Activated T-helper 1 cell treated with Interleukin-2 at 50 U/mL for 16 hours (primary cell): Measurements from ENCODE around the gene USP5.

Source experiments
- DNase-seq: peaks from one replicate; pipeline ENCODE4 v3.0.0-alpha.2; 2020; ENCODE audit warnings: low read depth

USP5 gene

DNA sequence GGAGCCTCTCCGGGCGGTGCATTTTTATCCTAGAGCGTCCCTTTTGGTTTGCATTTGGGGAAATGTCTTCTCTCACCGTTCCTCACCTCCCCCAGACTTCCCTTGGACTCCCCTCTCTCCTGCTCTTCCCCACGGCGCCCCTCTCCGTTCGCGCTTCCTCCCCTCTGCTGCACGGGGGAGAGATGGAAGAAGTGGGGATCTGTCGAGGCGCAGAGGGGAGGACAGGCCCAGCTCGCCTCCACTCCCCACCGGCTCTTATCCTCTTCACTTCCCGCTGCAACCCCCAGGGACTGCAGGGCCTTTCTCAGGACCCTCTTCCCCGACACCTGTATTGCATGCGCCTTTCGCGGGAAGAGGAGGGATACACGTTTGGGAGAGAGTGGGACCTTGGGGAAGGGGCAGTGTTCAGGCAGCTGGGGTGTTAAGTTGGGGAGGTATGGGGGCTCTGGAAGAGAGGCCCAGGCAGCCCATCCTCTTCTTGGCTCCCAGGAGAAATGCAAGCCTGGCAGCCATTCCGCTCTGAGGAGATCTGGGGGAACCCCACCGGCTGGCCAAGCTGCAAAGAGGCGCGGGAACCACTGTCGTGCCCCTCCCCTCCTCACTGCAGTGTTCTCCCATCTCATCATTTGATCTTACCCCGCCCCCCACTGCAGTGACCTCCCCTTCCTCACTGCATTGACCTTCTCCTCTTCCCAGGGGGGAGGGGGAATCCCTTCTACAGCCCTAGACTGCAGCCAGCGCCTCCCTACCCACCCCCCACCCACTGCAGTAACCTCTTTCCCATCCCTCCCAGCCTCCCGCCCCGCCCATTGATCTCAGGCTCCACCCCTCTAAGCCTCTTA, 63.2 kb downstream of the USP5 start:
- DNase-seq, result no peak

DNA sequence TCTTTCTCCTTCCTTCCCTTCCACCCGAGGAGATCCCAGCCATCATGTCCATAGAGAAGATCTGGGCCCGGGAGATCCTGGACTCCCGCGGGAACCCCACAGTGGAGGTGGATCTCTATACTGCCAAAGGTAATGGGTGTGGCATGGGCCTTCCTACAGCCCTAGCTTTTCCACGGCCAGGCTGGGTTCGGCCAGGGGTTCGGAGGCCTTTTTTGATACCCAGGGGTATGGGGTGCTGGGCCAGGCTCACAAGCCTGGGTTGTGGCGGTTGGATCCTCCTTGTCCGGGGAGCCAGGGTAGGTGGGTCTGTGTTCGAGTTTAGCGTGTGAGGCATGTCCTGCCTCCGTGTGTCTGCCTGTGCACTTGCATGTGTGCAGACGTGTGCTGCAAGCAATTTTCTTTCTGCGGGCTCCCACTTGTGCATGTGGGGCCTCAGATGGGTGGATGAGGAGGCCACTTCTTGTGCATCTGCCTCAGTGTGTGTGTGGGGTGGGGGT, 63.9 kb downstream of the USP5 start:
- no peak for DNase-seq
